Measurements from ENCODE around the gene DAB1. TPM values are rescaled to one million over a fixed set of nuclear protein-coding genes. Genes with fewer than 3 reads are reported as not detected.

The DAB1 gene
- total and polyA plus RNA-seq, 8 donors, result 0.04 to 1.4 (median 0.39) TPM

DNA sequence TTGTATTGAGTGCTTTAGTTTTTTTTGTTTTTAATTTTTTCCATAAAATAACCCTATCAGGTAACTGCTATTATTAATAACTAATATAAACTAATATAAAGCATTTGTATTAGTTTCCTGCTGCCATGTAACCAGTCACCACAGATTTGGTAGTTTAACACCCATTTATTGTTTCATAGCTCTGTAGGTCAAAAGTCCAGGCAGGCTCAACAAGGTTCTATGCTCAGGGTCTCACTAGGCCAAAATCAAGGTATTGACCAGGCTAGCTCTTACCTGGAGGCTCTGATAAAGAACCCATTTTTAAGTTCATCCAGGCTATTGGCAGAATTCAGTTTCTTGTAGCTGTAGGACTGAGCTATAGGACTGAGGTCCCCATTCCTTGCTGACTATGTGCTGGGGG, 189.4 kb downstream of the DAB1 start:
- intact Hi-C loops (cut with DNase I), result no loop called here
- DNase-seq (no peak), ATAC-seq (no peak), FAIRE-seq (no peak)
- Histone ChIP-seq H3K27ac (no peak overlapping the region), H3K36me3 (no peaks in the 10 kb centered on the region), H3K4me3 (no peak overlapping the region), H3K4me1 (no peaks in the 10 kb centered on the region), H3K9me3 (no peaks in the 10 kb centered on the region), H3K27me3 (no peaks in the 10 kb centered on the region)
- TF ChIP-seq, protein P1, sequence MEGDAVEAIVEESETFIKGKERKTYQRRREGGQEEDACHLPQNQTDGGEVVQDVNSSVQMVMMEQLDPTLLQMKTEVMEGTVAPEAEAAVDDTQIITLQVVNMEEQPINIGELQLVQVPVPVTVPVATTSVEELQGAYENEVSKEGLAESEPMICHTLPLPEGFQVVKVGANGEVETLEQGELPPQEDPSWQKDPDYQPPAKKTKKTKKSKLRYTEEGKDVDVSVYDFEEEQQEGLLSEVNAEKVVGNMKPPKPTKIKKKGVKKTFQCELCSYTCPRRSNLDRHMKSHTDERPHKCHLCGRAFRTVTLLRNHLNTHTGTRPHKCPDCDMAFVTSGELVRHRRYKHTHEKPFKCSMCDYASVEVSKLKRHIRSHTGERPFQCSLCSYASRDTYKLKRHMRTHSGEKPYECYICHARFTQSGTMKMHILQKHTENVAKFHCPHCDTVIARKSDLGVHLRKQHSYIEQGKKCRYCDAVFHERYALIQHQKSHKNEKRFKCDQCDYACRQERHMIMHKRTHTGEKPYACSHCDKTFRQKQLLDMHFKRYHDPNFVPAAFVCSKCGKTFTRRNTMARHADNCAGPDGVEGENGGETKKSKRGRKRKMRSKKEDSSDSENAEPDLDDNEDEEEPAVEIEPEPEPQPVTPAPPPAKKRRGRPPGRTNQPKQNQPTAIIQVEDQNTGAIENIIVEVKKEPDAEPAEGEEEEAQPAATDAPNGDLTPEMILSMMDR (IDR thresholded peaks at IDR 0.05), result no peak

DNA sequence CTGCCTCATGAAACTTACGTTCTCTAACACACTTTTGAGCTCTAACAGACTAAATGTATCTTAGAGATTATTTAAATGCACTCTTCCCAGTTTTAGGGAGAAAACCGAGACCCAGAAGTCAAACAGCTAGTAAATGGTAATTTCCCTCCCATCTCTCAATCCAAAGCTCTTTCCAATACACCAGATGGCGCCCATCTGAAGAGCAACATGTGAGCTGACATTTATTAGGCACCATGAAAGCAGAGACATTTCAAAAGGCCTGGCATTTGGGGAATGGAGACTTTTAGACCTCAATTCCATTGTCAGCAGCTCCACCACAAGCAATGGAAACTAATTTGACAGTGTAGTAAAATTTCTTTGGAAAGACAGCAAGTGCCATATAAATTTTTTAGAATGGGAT, 191.4 kb downstream of the DAB1 start:
- TF ChIP-seq, protein P1 (IDR thresholded peaks at IDR 0.05), result no peak
- Histone ChIP-seq H3K4me3 (no peak overlapping the region), H3K36me3 (no peaks in the 10 kb centered on the region), H3K27me3 (no peaks in the 10 kb centered on the region), H3K4me1 (no peaks in the 10 kb centered on the region), H3K9me3 (no peaks in the 10 kb centered on the region), H3K27ac (no peak overlapping the region)
- DNase-seq, result no peak
- ATAC-seq, result no peak
- FAIRE-seq, result no peak
- WGBS, 2 donors, result 84 to 92% methylated on average over 3 of the region's 3 CpGs
- intact Hi-C loops (cut with DNase I), result no loop called here

DNA sequence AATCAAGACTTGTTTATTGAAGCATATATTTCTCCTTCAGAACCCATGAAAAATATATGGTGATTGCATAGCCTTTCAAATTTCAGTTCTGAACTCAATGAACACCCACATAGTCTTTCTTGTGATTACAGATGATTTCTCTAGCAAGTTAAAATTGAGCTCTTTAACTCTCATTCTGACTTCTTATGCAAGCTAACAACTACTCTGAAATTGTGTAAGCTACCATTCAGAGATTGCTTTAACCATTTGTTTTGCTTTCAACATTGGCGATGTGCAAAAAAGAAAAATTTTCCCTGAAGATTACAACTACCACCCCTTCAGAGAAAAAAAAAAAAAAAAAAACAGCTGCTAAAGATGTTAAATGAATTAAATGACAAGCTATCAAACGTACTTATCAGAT, 193.9 kb downstream of the DAB1 start:
- H3K36me3 ChIP-seq, result no peaks in the 10 kb centered on the region
- WGBS, 2 donors, result 47 to 54% methylated on average over 2 of the region's 2 CpGs
- FAIRE-seq, result no peak
- H3K4me1 ChIP-seq, result no peaks in the 10 kb centered on the region
- H3K27ac ChIP-seq, result no peak overlapping the region
- no peak overlapping the region for H3K4me3 ChIP-seq
- DNase-seq, result no peak
- ATAC-seq, result no peak
- intact Hi-C loops (cut with DNase I), result no loop called here
- H3K27me3 ChIP-seq, result no peaks in the 10 kb centered on the region
- TF ChIP-seq, protein P1 (IDR thresholded peaks at IDR 0.05), result no peak
- H3K9me3 ChIP-seq, result no peaks in the 10 kb centered on the region

DNA sequence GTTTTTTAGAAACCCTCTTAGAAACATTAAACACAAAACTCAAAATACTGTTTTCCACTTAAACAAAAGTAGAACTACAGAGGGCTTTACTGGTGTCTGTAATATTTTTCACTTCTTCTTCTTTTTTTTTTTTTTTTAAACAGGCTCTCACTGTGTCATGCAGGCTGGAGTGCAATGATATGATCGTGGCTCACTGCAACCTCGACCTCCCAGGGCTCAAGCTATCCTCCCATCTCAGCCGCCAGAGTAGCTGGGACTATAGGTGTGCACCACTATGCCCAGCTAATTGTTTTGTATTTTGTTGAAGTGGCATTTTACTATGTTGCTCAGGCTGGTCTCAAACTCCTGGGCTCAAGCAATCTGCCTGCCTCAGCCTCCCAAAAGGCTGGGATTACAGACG, 194.8 kb downstream of the DAB1 start:
- FAIRE-seq (no peak), ATAC-seq (no peak), DNase-seq (no peak)
- Histone ChIP-seq H3K9me3 (no peaks in the 10 kb centered on the region), H3K4me1 (no peaks in the 10 kb centered on the region), H3K27ac (no peak overlapping the region), H3K36me3 (no peaks in the 10 kb centered on the region), H3K27me3 (no peaks in the 10 kb centered on the region), H3K4me3 (no peak overlapping the region)
- WGBS, 2 donors, result 64 to 68% methylated on average over 4 of the region's 4 CpGs
- TF ChIP-seq, protein P1 (IDR thresholded peaks at IDR 0.05), result no peak
- intact Hi-C loops (cut with DNase I), result no loop called here

DNA sequence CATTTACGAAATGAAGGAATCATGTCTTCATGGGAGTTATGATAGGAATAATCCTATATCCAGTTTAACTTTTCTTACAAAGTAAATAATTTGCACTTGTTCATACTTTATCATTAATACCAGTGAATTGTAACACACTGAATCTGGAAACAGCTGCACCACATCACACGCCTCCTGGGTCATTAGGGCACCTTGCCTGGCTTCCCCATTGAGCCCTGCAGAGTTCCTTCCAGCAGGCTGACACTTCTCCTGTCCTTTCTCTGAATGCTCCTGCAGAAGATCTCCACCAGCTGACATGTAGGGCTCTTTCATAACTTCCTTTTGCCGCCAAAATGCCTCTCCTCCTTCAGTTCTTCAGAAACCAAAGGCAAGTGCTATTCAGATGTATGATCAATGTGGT, 201.1 kb downstream of the DAB1 start:
- no peak overlapping the region for H3K4me3 ChIP-seq
- intact Hi-C loops (cut with DNase I), result no loop called here
- WGBS, 2 donors, result 69% methylated on average over 3 of the region's 3 CpGs
- TF ChIP-seq, protein P1 (IDR thresholded peaks at IDR 0.05), result no peak
- H3K4me1 ChIP-seq, result no peaks in the 10 kb centered on the region
- DNase-seq, result no peak
- H3K27me3 ChIP-seq, result no peaks in the 10 kb centered on the region
- FAIRE-seq, result no peak
- H3K36me3 ChIP-seq, result no peaks in the 10 kb centered on the region
- no peak for ATAC-seq
- H3K27ac ChIP-seq, result no peak overlapping the region
- no peaks in the 10 kb centered on the region for H3K9me3 ChIP-seq

Measured in pancreas (tissue), 10 donors.